ENCODE results near the gene CCSER1. TPM values are rescaled to one million over a fixed set of nuclear protein-coding genes. Genes with fewer than 3 reads are reported as not detected.
"Not testable (repeated sequence)": the region's sequence is repeated elsewhere in the genome, so short reads cannot be mapped to it uniquely, and the experiment has no call there.

Gene CCSER1
- total RNA-seq, 1 donor, result 0.43 TPM

- TF ChIP-seq, protein P1, sequence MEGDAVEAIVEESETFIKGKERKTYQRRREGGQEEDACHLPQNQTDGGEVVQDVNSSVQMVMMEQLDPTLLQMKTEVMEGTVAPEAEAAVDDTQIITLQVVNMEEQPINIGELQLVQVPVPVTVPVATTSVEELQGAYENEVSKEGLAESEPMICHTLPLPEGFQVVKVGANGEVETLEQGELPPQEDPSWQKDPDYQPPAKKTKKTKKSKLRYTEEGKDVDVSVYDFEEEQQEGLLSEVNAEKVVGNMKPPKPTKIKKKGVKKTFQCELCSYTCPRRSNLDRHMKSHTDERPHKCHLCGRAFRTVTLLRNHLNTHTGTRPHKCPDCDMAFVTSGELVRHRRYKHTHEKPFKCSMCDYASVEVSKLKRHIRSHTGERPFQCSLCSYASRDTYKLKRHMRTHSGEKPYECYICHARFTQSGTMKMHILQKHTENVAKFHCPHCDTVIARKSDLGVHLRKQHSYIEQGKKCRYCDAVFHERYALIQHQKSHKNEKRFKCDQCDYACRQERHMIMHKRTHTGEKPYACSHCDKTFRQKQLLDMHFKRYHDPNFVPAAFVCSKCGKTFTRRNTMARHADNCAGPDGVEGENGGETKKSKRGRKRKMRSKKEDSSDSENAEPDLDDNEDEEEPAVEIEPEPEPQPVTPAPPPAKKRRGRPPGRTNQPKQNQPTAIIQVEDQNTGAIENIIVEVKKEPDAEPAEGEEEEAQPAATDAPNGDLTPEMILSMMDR (IDR thresholded peaks at IDR 0.05; ENCODE audit: insufficient read depth, low read depth, low read length), result no peak
- no peak for DNase-seq (ENCODE audit: low read depth)
- no peak overlapping the region for H3K4me3 ChIP-seq (ENCODE audit: low read depth, low read length)
These were observed 1299.5 kb downstream of the CCSER1 start for GRCh38 chr4:91426725-91427124.

GRCh38 chr4:91427171-91427570, 1300.0 kb downstream of the CCSER1 start:
- TF ChIP-seq, protein P1 (IDR thresholded peaks at IDR 0.05; ENCODE audit: insufficient read depth, low read depth, low read length), result no peak
- H3K4me3 ChIP-seq (ENCODE audit: low read depth, low read length), result no peak overlapping the region
- no peak for DNase-seq (ENCODE audit: low read depth)

GRCh38 chr4:91434631-91435030, 1307.4 kb downstream of the CCSER1 start:
- TF ChIP-seq, protein P1 (IDR thresholded peaks at IDR 0.05; ENCODE audit: insufficient read depth, low read depth, low read length), result no peak
- DNase-seq (ENCODE audit: low read depth), result no peak
- H3K4me3 ChIP-seq (ENCODE audit: low read depth, low read length), result no peak overlapping the region

DNA sequence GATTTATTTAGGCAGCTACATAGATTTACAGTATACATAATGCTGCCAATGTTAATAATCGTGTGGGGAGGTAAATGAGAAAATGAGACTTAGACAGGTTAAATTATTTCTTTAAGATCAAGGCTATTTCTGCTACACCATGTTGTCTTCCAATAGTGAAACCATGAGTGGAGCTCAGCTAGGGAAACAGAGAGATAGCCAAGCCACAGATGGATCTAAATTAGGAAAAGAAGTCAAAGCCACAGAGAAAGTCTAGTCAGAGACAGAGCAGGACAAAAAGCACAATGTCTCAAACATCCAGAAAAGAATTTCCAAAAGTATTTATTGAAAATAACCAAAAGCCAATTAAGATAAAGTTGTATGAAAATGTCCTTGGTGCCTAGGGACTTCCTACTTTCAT, 1309.4 kb downstream of the CCSER1 start:
- DNase-seq (ENCODE audit: low read depth), result no peak
- TF ChIP-seq, protein P1 (IDR thresholded peaks at IDR 0.05; ENCODE audit: insufficient read depth, low read depth, low read length), result no peak
- H3K4me3 ChIP-seq (ENCODE audit: low read depth, low read length), result no peak overlapping the region

DNA sequence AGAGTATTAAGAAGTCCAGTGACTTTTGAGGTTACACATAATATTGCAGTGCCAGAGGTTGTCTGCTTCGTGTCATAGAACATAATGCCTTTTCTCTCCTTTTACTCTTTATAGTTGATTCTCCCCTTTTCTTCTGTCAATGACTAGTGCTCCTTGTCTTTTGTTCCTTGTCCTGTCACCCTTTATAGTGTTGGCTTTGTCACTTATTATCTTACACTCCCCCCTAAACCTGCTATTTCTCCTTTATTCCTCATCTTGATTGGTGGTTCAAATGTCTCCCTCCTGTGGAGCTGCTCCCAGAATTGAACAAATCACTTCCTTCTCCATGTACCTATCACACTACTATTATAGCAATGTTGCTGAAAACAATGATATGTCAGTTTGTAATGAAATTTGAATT, 1320.0 kb downstream of the CCSER1 start:
- H3K4me3 ChIP-seq (ENCODE audit: low read depth, low read length), result no peak overlapping the region
- no peak for DNase-seq (ENCODE audit: low read depth)
- TF ChIP-seq, protein P1 (IDR thresholded peaks at IDR 0.05; ENCODE audit: insufficient read depth, low read depth, low read length), result no peak

GRCh38 chr4:91448668-91449330, 1321.6 kb downstream of the CCSER1 start:
- no peak for DNase-seq (ENCODE audit: low read depth)
- TF ChIP-seq, protein P1 (IDR thresholded peaks at IDR 0.05; ENCODE audit: insufficient read depth, low read depth, low read length), result no peak
- H3K4me3 ChIP-seq (ENCODE audit: low read depth, low read length), result no peak overlapping the region

- no peak overlapping the region for H3K4me3 ChIP-seq (ENCODE audit: low read depth, low read length)
- TF ChIP-seq, protein P1 (IDR thresholded peaks at IDR 0.05; ENCODE audit: insufficient read depth, low read depth, low read length), result no peak
- DNase-seq (ENCODE audit: low read depth), result no peak
These were observed 1326.9 kb downstream of the CCSER1 start for GRCh38 chr4:91454111-91454510.

- not testable (repeated sequence) for DNase-seq (ENCODE audit: low read depth); H3K4me3 ChIP-seq (ENCODE audit: low read depth, low read length)
These were observed 1335.4 kb downstream of the CCSER1 start for GRCh38 chr4:91462566-91462965.

Data from fibroblast of villous mesenchyme (primary cell).